ENCODE results near the gene ST6GALNAC3. TPM values are rescaled to one million over a fixed set of nuclear protein-coding genes. Genes with fewer than 3 reads are reported as not detected.

The ST6GALNAC3 gene
- total and polyA plus RNA-seq, 2 experiments from 2014 or later, result 29.4 to 33.3 TPM

DNA sequence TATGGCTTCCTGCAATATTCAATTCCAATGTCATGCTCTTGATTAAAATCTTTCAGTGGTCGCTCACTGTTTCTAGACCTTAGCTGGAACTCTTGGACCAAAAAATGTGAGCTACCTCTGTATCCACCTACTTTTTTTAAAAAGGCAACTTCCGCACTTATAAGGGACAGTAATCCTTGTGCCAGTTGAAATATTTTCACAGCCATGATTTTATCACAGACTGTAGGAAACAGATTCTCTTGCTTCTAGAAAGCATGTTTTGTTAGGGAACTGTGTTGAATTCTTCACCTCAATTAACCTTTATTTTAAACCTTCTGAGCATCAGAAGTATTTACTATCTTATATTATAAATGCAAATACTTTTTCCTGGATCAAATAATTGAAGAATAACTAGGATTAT, 496.7 kb downstream of the ST6GALNAC3 start:
- Histone ChIP-seq H3K4me2 (no peak overlapping the region), H3K27ac (no peak overlapping the region), H3K4me3 (no peak overlapping the region), H3K9me2 (replicated peaks; ENCODE audit: insufficient read depth) (no peaks in the 10 kb centered on the region), H3K27me3 (no peaks in the 10 kb centered on the region), H3K79me2 (no peaks in the 10 kb centered on the region), H4K20me1 (ENCODE audit: insufficient read depth, poor library complexity, severe bottlenecking) (no peaks in the 10 kb centered on the region), H3K36me3 (replicated peaks; ENCODE audit: insufficient read depth, low read depth) (no peaks in the 10 kb centered on the region), H3K9me3 (ENCODE audit: low read depth) (no peaks in the 10 kb centered on the region), H2AFZ (no peak overlapping the region), H3K4me1 (ENCODE audit: insufficient read depth) (no peaks in the 10 kb centered on the region)
- DNase-seq (ENCODE audit: low spot score), result no peak
- WGBS (ENCODE audit: low lambda C conversion rate, missing lambda C conversion rate), result 99% methylated on average over 2 of the region's 2 CpGs
- no peak for TF ChIP-seq EZH2 (IDR thresholded peaks at IDR 0.05; ENCODE audit: borderline replicate concordance)
- no peak for TF ChIP-seq CTCF (IDR thresholded peaks at IDR 0.05; ENCODE audit: poor library complexity)
- no peak for TF ChIP-seq EZH2phosphoT487 (IDR thresholded peaks at IDR 0.05; ENCODE audit: low read depth, severe bottlenecking, unreplicated experiment)

DNA sequence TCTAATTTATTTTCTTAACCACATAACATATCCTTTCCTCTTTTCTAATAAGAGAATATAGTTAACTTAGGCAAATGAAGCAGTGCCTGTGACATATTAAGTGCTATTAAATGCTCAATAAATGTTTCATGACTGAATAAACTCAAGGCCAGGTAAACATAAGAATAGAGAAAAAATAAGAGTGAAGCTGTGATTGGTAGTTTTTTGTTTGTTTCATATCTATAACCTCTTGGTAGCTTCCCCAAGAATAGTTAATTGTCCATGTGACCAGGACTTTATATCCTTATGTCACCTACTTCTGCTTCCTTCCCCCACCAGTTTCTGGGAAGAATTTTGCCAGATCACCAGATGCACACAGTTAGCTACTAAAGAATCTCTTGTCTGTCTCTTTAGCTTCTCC, 497.7 kb downstream of the ST6GALNAC3 start:
- H3K4me2 ChIP-seq, result no peak overlapping the region
- TF ChIP-seq EZH2phosphoT487 (IDR thresholded peaks at IDR 0.05; ENCODE audit: low read depth, severe bottlenecking, unreplicated experiment) (no peak), EZH2 (IDR thresholded peaks at IDR 0.05; ENCODE audit: borderline replicate concordance) (no peak), CTCF (IDR thresholded peaks at IDR 0.05; ENCODE audit: poor library complexity) (no peak)
- H3K4me1 ChIP-seq (ENCODE audit: insufficient read depth), result no peaks in the 10 kb centered on the region
- no peak overlapping the region for H3K27ac ChIP-seq
- no peak for DNase-seq (ENCODE audit: low spot score)
- H2AFZ ChIP-seq, result no peak overlapping the region
- no peaks in the 10 kb centered on the region for H4K20me1 ChIP-seq (ENCODE audit: insufficient read depth, poor library complexity, severe bottlenecking)
- no peak overlapping the region for H3K4me3 ChIP-seq
- H3K36me3 ChIP-seq (replicated peaks; ENCODE audit: insufficient read depth, low read depth), result no peaks in the 10 kb centered on the region
- H3K9me2 ChIP-seq (replicated peaks; ENCODE audit: insufficient read depth), result no peaks in the 10 kb centered on the region
- H3K9me3 ChIP-seq (ENCODE audit: low read depth), result no peaks in the 10 kb centered on the region
- no peaks in the 10 kb centered on the region for H3K79me2 ChIP-seq
- no peaks in the 10 kb centered on the region for H3K27me3 ChIP-seq

DNA sequence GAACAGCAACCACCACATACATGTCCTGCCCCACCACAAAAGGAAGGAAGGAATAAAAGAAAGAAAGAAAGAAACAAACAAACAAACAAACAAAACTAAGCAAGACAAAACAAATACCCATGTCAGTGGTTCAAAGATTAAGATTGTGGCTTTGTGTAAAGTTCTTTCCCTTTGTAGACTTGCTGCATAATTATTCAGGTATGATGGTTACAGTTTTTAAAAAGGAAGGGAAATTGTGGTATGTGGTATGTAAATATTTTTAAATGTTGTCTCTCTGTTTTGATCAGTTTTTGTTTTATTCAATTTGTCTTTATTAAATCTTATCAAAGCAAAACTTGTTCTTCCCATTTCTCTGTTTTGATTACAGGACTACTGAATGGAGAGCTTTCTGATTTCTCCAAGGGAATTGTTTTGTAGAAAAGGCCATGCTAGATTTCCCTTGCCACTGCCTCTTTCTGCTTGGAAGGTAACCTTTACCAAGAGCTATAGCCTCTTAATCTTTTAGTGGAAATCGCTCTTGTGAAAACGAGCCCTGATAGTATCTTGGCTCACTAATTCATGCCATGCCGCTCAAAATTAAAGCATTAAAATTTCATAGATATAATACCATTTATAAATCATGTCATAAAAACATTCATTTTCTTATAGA, 502.5 kb downstream of the ST6GALNAC3 start:
- H2AFZ ChIP-seq, result no peak overlapping the region
- H3K9me2 ChIP-seq (replicated peaks; ENCODE audit: insufficient read depth), result no peaks in the 10 kb centered on the region
- no peak overlapping the region for H3K27ac ChIP-seq
- H3K9me3 ChIP-seq (ENCODE audit: low read depth), result no peaks in the 10 kb centered on the region
- no peak overlapping the region for H3K4me2 ChIP-seq
- TF ChIP-seq EZH2 (IDR thresholded peaks at IDR 0.05; ENCODE audit: borderline replicate concordance) (no peak), CTCF (IDR thresholded peaks at IDR 0.05; ENCODE audit: poor library complexity) (no peak), EZH2phosphoT487 (IDR thresholded peaks at IDR 0.05; ENCODE audit: low read depth, severe bottlenecking, unreplicated experiment) (no peak)
- 78% methylated on average over 3 of the region's 3 CpGs for WGBS (ENCODE audit: low lambda C conversion rate, missing lambda C conversion rate)
- H3K79me2 ChIP-seq, result no peaks in the 10 kb centered on the region
- H3K4me1 ChIP-seq (ENCODE audit: insufficient read depth), result no peaks in the 10 kb centered on the region
- H3K4me3 ChIP-seq, result no peak overlapping the region
- no peaks in the 10 kb centered on the region for H4K20me1 ChIP-seq (ENCODE audit: insufficient read depth, poor library complexity, severe bottlenecking)
- no peak for DNase-seq (ENCODE audit: low spot score)
- no peaks in the 10 kb centered on the region for H3K36me3 ChIP-seq (replicated peaks; ENCODE audit: insufficient read depth, low read depth)
- no peaks in the 10 kb centered on the region for H3K27me3 ChIP-seq

All from hepatocyte (in vitro differentiated cells).